GM12873 (cell line): ENCODE results near the gene TBC1D24.

ENCODE experiments used
- CTCF ChIP-seq: IDR thresholded peaks from 2 replicates; pipeline ENCODE4 v1.5.1; 2012; ENCODE audit warnings: low read depth, mild to moderate bottlenecking, moderate library complexity, low read length, control low read depth; ENCODE audit not compliant: insufficient read depth; ENCODE audit errors: missing control alignments

TBC1D24 gene

GRCh38 chr16:2474877-2475412, at the start of gene TBC1D24:
TBC1D24 (plus strand) TSS chr16:2475127; CDS start chr16:2496149, 21,022 bp downstream.
- TF ChIP-seq CTCF = no peak

DNA sequence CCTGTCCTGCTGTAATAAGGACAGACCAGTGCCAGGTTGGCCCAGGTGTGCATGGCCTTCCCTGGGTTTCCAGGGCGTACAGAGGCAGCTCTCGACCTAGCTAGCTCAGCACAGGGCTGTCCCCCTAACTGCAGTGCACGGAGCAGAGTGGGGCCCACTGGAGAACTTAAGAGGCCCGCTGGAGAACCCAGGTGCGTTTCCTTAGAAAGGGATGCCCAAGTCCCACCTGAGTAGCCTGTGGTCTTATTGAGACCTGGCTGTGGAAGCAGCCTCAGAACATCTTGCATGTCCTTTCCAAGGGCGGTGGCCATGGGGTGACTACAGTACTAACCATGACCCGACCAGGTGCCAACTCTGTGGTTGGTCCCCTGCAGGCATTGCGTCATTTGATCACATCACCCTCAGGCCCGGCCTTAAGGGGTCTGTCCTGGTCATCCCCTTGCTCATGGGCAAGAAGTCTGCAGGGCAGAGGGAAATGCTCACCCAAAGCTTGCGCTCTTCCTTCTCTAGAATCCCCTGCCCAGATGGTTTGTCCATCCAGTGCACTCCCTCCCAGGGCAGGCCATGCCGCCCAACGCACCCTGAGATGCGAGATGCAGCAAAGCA, 49.0 kb upstream of the TBC1D24 start:
- no peak for TF ChIP-seq CTCF

DNA sequence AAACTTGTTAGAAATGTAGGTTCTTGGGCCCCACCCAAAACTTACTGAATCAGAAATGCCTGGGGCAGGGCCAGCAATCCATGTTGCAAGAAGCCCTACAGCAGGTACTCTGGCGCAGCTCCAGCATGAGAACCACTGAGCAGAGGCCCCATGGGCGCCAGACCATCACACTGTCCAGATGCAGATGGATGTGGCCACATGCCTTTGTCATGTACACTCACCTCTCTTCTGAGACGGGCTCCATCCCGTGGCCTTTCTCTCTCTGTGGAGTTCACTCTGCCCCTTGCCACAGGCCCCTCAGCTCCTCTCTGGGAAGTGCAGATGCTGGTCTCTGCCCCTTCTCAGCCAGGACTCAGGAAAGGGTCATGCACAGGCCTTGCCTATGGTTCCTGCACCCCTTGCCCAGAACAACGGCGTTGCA, 48.0 kb upstream of the TBC1D24 start:
- TF ChIP-seq CTCF = no peak

GRCh38 chr16:2427526-2427925, 47.4 kb upstream of the TBC1D24 start:
- TF ChIP-seq CTCF = no peak

- peak; percentile 39 for TF ChIP-seq CTCF
Measured at GRCh38 chr16:2428051-2428783, 46.7 kb upstream of the TBC1D24 start.

- no peak for TF ChIP-seq CTCF
Measured at GRCh38 chr16:2428784-2429033, 46.2 kb upstream of the TBC1D24 start.

- TF ChIP-seq CTCF = no peak
Measured at GRCh38 chr16:2429034-2429770, 45.7 kb upstream of the TBC1D24 start, which contains the start of gene CCNF. CCNF (plus strand) TSS chr16:2429447; CDS start chr16:2429482, 35 bp downstream.
